Measurements from ENCODE around the gene WWOX.

- no peak for TF ChIP-seq EZH2 (IDR thresholded peaks at IDR 0.05; ENCODE audit: insufficient read depth, low read length)
- TF ChIP-seq CTCF (IDR thresholded peaks at IDR 0.05; ENCODE audit: insufficient read depth, low read depth, low read length) = no peak
These were observed 994.1 kb downstream of the WWOX start for GRCh38 chr16:79093554-79093967.
